ENCODE data around the gene TBC1D16. TPM values are rescaled to one million over a fixed set of nuclear protein-coding genes. Genes with fewer than 3 reads are reported as not detected.

The TBC1D16 gene
- total RNA-seq, 1 donor, result 68.8 TPM

DNA sequence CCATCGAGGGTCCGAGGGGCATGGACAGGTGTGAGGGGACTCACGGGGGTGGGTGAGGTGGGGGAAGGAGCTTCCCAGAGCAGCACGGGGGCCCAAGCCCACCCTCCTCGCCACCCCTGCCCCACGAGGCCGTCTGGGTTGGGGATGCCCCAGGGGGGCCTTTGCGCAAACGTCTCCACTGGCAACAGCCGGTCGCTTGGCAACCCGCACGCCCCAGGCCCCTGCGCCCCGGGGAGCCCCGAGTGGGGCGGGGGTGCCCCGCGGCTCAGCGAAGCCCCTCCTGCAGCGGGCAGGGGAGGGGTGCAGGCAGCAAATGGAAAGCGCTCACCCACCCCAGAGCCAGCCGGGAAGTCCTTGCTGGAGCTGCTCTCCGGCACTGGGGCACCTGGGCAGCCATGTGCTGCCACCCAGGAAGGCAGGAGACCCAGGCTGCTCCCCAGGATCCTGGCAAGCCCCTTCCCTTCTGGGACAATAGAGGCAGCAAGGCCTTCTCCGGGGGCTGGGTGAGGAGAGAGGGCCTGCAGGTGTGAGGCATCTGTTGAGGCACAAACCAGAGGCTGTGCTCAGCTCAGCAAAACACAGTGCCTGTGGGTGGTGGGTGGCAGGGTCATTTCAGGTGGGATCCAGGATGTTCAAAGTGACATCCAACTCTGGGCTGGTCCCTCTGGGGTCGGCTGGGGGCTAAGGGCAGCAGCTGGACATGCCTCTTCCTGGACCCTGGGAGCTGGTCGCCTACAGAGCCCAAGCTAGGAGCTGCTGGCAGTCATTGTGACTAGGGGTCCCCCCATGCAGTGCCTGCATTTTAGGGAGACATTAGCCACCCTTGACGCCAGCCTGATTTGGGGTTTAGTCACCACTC lies 115.6 kb downstream of the TBC1D16 start:
- no peaks in the 10 kb centered on the region for H3K9me3 ChIP-seq (ENCODE audit: low read depth, low read length)
- H3K4me1 ChIP-seq (ENCODE audit: insufficient read depth, low read length), result peaks cover 12% of the 10 kb centered on the region
- peak; percentile 53 for DNase-seq (ENCODE audit: insufficient read length, low spot score, missing footprints)
- no peak overlapping the region for H3K4me2 ChIP-seq (ENCODE audit: insufficient read depth, low read length)
- H4K20me1 ChIP-seq (ENCODE audit: insufficient read depth, low read length), result peaks cover 4% of the 10 kb centered on the region
- H2AFZ ChIP-seq (ENCODE audit: low read length), result no peak overlapping the region
- H3K27me3 ChIP-seq (ENCODE audit: insufficient read depth, low read length), result peaks cover 26% of the 10 kb centered on the region
- no peak overlapping the region for H3K4me3 ChIP-seq (ENCODE audit: insufficient read depth, low read length)
- TF ChIP-seq, protein P1, sequence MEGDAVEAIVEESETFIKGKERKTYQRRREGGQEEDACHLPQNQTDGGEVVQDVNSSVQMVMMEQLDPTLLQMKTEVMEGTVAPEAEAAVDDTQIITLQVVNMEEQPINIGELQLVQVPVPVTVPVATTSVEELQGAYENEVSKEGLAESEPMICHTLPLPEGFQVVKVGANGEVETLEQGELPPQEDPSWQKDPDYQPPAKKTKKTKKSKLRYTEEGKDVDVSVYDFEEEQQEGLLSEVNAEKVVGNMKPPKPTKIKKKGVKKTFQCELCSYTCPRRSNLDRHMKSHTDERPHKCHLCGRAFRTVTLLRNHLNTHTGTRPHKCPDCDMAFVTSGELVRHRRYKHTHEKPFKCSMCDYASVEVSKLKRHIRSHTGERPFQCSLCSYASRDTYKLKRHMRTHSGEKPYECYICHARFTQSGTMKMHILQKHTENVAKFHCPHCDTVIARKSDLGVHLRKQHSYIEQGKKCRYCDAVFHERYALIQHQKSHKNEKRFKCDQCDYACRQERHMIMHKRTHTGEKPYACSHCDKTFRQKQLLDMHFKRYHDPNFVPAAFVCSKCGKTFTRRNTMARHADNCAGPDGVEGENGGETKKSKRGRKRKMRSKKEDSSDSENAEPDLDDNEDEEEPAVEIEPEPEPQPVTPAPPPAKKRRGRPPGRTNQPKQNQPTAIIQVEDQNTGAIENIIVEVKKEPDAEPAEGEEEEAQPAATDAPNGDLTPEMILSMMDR (IDR thresholded peaks at IDR 0.05; ENCODE audit: extremely low read depth, low read depth, low read length), result no peak
- H3K36me3 ChIP-seq (ENCODE audit: insufficient read depth, low read length), result no peaks in the 10 kb centered on the region
- no peaks in the 10 kb centered on the region for H3K79me2 ChIP-seq (ENCODE audit: insufficient read depth, low read length)
- no peak overlapping the region for H3K27ac ChIP-seq (ENCODE audit: low read depth, low read length)

- peak overlapping the region; percentile 22 for H3K4me3 ChIP-seq (ENCODE audit: insufficient read depth, low read length)
- H4K20me1 ChIP-seq (ENCODE audit: insufficient read depth, low read length), result peaks cover 4% of the 10 kb centered on the region
- H3K9me3 ChIP-seq (ENCODE audit: low read depth, low read length), result no peaks in the 10 kb centered on the region
- no peak overlapping the region for H3K27ac ChIP-seq (ENCODE audit: low read depth, low read length)
- TF ChIP-seq, protein P1 (IDR thresholded peaks at IDR 0.05; ENCODE audit: extremely low read depth, low read depth, low read length), result no peak
- H3K36me3 ChIP-seq (ENCODE audit: insufficient read depth, low read length), result no peaks in the 10 kb centered on the region
- peaks cover 12% of the 10 kb centered on the region for H3K4me1 ChIP-seq (ENCODE audit: insufficient read depth, low read length)
- DNase-seq (ENCODE audit: insufficient read length, low spot score, missing footprints), result peak; percentile 97
- H2AFZ ChIP-seq (ENCODE audit: low read length), result peak overlapping the region; percentile 14
- peak overlapping the region; percentile 52 for H3K4me2 ChIP-seq (ENCODE audit: insufficient read depth, low read length)
- H3K79me2 ChIP-seq (ENCODE audit: insufficient read depth, low read length), result no peaks in the 10 kb centered on the region
- peaks cover 26% of the 10 kb centered on the region for H3K27me3 ChIP-seq (ENCODE audit: insufficient read depth, low read length)
Observed at GRCh38 chr17:79919164-79919585, 116.5 kb downstream of the TBC1D16 start.

- Histone ChIP-seq H3K9me3 (ENCODE audit: low read depth, low read length) (no peaks in the 10 kb centered on the region), H3K27ac (ENCODE audit: low read depth, low read length) (no peak overlapping the region), H3K4me1 (ENCODE audit: insufficient read depth, low read length) (peaks cover 12% of the 10 kb centered on the region), H3K4me2 (ENCODE audit: insufficient read depth, low read length) (peak overlapping the region; percentile 52), H2AFZ (ENCODE audit: low read length) (no peak overlapping the region), H3K36me3 (ENCODE audit: insufficient read depth, low read length) (no peaks in the 10 kb centered on the region), H3K79me2 (ENCODE audit: insufficient read depth, low read length) (no peaks in the 10 kb centered on the region), H3K4me3 (ENCODE audit: insufficient read depth, low read length) (no peak overlapping the region), H3K27me3 (ENCODE audit: insufficient read depth, low read length) (peaks cover 26% of the 10 kb centered on the region), H4K20me1 (ENCODE audit: insufficient read depth, low read length) (peaks cover 4% of the 10 kb centered on the region)
- peak; percentile 91 for DNase-seq (ENCODE audit: insufficient read length, low spot score, missing footprints)
- TF ChIP-seq, protein P1 (IDR thresholded peaks at IDR 0.05; ENCODE audit: extremely low read depth, low read depth, low read length), result no peak
Observed at GRCh38 chr17:79918581-79919163, 117.0 kb downstream of the TBC1D16 start.

DNA sequence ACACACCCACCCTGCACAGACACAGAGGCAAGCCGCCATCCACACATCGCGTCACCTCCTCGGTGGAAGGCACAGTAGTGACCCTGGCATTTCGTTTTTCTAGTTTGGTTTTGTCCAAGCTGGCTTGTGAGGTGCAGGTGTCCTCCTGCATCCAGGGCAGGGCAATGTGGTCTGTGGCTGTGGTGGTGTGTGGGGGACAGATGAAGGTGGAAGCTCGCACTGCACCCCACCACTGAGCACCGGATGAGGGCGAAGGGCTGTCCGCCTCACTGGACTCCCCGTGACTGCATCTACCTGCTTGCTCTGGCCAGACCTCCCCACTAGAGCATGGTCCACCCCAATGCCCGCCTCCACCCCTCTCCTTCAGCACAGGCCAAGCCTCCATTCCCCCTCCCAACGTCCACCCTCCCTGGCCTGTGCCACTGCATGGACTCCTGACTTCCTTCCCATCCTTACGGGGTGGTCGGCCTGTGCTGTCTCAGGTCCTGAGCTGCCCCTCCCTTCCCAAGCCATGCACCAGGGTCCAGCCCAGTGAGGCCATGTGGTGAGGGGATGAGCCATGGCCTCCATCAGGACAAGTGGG lies 117.7 kb downstream of the TBC1D16 start:
- no peak overlapping the region for H2AFZ ChIP-seq (ENCODE audit: low read length)
- no peaks in the 10 kb centered on the region for H3K79me2 ChIP-seq (ENCODE audit: insufficient read depth, low read length)
- H4K20me1 ChIP-seq (ENCODE audit: insufficient read depth, low read length), result peaks cover 4% of the 10 kb centered on the region
- no peaks in the 10 kb centered on the region for H3K36me3 ChIP-seq (ENCODE audit: insufficient read depth, low read length)
- no peak overlapping the region for H3K4me3 ChIP-seq (ENCODE audit: insufficient read depth, low read length)
- peaks cover 26% of the 10 kb centered on the region for H3K27me3 ChIP-seq (ENCODE audit: insufficient read depth, low read length)
- no peak overlapping the region for H3K4me2 ChIP-seq (ENCODE audit: insufficient read depth, low read length)
- H3K27ac ChIP-seq (ENCODE audit: low read depth, low read length), result no peak overlapping the region
- TF ChIP-seq, protein P1 (IDR thresholded peaks at IDR 0.05; ENCODE audit: extremely low read depth, low read depth, low read length), result no peak
- H3K4me1 ChIP-seq (ENCODE audit: insufficient read depth, low read length), result peaks cover 12% of the 10 kb centered on the region
- no peaks in the 10 kb centered on the region for H3K9me3 ChIP-seq (ENCODE audit: low read depth, low read length)
- peak; percentile 57 for DNase-seq (ENCODE audit: insufficient read length, low spot score, missing footprints)
